NCI-H526 treated with DMSO at 0.1 percent for 48 hours (cell line): ENCODE data around the gene IQCM.

Source experiments
- DNase-seq: peaks from one replicate; lab custom pipeline; 2025; lab: John Stamatoyannopoulos, UW

The IQCM gene

DNA sequence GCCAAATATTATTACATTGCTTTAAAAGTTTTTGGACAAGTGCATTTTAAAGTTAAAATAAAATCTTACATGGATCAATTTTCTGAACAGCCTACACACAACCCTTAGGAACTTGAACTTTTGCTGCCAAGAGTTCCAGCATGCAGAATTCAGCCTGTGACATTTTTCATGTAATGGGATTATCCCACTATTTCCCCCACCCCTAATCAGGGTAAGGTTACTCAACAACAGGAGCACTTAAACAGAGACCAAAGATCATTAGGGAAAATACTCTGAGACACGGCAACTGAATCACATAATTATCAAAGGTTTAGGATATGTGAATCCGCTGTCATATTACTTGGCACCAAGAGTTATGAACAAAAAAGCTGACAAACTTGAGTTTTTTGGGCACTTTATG, 47.2 kb downstream of the IQCM start:
- no peak for DNase-seq

DNA sequence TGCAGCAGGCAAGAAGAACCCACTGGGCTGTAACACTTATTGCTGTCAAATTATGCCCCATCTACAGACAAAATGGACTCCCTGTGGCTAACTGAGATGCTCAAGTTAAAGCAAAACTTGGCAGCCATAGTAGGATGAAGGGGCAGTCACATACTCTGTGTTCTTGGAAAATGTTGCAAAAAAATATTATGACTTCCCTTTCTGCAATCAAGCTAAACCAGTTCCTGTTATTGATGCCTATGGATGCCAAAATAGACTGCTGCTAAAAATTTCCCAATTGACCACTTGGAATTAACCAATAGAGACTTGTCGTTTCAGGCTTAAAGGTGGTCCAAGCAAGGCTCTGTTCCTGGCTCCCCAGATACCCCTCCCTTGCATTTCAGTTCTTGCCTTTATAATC, 49.5 kb downstream of the IQCM start:
- DNase-seq = no peak

DNA sequence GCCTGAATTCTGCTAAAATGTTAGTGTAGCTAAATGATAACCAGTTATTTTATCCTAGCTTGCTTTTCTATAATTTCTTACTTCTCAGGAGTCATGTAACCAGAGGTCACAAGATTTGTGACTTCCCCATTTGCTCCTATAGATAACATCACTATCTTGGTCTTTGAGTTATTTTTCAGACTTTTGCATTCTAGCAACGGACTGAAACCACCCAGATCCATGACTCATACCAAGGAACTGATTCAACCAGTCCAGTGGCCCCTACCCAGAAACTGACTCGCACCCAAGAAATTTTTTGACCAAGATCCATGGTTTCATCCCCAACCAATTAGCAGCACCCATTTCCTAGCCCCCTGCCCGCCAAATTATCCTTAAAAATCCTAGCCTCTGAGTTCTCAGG, 50.0 kb downstream of the IQCM start:
- no peak for DNase-seq

DNA sequence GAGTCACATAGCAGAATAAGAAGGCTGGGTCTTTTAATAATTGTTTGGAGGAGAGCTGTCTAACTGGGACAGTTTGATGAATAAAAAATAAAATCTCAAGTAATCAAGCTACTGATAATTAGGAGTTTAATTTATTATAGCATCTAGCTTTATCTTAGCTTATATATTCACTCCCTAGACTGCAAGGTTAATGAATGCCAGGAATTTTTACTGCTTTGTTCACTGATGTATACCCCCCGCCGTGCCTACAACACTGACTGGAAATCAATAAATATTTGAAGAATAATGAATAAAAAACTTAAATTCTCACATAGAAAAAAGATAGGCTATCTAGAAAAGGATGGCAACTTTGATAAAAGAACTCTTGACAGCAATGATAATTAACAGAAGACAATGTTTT, 59.7 kb downstream of the IQCM start:
- DNase-seq = no peak

DNA sequence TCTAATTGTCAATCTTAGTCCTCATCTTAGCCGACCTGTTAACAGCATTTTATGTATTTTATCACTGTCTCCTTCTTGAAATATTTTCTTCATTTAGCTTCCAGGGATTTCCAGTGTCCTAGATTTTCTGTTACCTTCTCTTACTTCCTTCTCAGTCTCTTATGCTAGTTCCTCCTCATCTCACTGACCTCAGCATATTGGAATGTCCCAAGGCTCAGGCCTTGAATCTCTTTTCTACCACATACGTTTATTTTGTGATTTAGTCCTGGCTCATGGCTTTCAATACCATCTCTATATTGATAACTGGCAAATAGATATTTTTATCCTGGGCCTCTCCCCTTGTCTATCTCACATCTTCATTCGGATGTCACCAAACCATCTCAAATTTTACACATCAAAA, 61.1 kb downstream of the IQCM start:
- no peak for DNase-seq

DNA sequence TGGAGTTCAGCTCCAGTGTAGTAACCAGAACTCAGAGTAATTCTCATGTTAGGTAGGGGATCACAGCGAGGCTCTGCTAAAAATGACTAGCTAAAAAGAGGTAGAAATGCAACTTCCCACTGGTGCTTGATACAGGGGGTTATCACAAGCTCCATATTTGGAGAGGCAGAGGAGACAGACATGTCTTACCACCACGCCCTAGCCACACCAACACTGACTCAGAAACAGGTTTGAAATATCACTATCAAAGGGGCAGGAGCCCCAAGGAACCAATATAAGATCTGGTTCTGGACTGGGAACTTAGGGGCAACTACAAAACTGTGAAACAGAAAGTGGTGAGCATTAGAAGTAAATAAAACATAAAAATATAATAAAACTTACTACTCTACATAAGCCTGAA, 62.9 kb downstream of the IQCM start:
- no peak for DNase-seq

DNA sequence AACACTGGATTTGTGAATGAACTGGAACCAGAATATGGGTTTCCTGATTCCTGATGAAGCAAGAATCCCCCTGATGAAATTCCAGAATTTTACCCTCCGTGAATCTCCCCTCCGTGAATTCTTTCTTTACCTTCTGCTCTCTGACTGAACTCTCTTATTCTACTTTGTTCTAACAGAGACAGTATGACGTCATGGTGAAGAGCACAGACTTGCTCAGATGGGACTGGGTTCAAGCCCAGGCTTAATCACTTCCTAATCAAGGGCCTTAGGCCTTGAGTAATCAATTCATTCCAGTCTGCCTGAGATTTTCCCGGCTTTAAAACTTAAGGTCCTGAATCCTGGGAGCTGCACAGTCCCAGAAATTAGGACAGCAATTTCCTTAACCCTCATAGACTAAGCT, 64.5 kb downstream of the IQCM start:
- no peak for DNase-seq

DNA sequence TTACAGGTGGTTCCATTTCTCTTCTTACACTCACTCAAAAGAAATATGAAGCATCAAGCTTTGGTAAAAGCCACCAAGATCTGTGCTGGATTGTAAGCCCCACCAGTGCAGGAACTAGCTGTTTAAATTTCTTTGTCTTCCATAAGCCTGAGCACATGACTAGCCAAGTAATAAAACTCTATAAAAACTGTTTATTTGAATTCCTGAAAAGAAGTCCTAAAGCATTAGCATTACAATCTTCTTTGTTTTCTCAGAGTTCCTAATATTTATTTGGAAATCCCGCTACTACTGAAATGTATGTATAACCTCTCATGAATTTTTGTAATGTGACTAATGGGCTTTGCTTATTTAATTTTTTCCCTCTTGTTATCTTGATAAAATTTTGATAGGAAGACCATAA, 65.9 kb downstream of the IQCM start:
- DNase-seq = no peak

DNA sequence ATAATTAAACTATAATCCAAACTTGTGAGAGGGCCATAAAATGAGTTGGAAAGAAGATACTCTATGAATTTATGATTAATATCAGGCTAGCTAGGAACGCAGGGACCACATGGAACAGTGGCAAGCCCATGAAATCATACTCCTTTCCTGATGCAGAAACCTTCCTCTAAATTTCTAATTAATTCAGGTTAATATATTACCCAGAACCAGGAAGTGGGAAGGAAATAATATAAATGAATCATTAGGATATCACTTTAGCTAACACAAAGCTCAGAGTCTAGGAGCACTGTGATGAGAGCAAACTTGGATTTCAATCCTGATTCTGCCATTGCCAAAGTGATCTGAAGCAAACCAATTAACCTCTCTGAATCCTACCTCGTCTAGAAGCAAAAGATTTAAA, 68.0 kb downstream of the IQCM start:
- DNase-seq = no peak

DNA sequence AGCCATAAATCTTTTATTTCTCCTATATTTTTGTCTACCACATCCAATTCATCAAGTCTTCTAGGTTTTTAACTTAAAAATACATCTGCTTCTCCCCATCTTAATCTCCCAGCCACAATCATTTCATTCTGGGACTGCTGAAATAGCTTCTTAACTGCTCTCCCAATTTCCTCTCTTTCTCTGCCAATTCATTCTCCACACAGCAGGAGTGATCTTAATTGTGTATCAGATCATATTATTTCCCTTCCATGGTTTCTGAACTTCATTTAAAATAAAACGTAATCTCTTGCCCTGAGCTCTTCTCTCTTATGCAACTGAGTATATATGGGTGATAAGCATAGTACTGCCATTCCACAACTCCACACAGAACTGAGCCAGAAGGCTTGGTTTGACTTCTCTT, 69.4 kb downstream of the IQCM start:
- no peak for DNase-seq

DNA sequence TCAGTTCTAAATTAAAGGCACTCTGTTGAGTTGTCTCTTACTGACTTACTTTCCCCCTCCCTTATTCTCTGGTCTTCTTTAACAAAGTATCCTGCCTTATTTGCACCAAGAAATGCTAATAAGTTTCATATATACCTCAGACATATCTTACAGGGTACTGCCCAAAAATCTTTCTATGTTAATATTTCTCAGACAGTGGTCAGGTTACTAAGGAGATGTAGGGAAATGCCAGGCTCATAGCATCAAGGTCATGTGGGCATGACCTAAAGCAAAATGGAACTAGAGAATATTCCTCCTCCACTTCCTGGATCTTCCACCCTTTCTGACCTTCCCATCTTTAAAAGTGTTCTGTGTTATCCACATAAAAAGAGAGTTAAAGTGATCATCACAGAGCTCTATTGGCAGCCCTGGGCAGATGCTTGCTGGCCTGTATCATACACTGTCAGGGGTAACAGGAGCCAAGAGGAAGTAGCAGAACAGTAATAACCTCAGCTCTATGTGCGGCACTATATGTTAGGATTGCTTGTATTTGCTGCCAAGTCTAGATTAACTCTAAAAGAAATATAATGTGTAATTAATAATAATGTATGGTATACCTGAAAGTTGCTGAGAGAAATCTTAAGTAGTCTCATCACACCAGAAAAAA, 74.3 kb downstream of the IQCM start:
- DNase-seq = no peak

DNA sequence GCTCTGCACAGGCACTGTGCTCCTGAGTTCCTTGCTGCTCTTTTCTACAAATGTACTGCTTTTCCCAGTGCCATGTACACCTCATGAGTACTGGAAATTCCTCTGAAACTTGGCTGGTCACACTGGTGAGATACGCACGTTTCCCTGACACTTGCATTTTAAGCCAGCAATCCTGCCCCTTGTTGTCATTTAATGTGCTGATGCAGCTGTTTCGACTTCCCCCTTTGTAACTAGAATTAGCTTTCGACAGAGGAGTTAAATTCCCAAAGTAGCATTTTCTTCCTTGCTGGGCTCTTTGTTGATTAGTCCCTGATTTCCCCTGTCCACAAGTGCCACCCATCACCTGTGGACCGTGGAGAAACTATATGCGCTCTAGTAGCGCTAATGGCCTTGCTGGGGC, 77.5 kb downstream of the IQCM start:
- DNase-seq = no peak

DNA sequence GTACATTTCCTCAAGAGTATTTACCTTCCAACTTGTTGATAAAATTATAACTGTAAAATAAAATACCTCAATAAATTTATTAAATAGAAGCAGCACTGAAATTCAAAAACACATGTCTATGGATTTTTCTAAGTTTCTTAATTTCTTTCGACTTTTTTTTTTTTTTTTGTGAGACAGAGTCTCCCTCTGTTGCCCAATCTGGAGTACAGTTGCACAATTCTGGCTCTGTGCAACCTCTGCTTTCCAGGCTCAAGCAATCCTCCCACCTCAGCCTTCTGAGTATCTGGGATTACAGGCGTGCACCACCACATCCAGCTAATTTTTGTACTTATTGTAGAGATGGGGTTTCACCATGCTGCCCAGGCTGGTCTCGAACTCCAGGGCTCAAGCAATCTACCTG, 79.8 kb downstream of the IQCM start:
- no peak for DNase-seq

DNA sequence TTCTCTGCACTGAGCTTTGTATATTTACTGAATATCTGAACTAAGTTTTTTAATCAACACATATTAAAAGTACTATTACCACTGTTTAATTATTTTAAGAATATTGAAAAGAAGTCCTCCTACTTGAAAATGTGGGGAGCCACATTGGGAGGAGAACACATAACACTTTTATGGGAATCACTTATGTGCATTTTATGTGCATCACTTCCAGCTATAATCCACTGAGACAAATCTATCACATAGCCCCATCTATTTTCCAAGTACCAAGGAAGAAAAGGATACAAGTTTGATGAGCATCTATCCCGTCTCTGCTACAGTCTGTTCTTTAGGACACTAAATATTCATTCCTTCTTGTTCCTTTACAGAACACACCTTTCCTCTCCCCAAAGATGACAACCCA, 87.2 kb downstream of the IQCM start:
- no peak for DNase-seq

DNA sequence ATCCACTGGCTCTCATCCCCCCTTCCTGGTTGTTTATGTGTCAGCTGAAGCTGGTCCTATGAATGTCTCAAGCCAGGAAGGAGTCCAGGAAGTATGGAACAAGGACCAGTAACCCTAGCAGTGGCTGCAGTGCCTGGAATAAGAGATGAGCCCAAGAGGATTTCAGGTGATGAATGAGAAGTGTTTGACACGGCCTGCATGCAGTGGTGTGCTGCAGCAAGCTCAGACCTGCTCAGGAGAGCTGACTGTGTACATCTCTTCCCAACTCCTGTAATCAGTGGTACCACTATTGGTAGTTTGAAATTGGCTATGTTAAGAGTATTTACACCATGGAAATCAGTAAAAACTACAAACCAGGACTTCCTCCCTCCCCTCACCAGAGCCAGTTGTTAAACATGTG, 88.0 kb downstream of the IQCM start:
- no peak for DNase-seq

DNA sequence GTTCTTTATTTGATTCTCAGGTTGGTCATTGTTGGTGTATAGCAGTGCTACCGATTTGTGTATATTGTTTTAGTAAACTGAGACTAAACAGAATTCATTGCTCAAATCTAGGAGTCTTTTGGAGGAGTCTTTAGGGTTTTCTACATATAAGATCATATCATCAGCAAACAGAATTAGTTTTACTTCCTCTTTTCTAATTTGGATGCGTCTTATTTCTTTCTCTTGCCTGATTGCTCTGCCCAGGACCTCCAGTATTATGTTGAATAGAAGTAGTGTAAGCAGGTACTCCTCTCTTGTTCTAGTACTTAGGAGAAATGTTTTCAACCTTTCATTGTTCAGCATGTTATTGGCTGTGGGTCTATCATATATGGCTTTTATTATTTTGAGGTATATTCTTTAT, 92.6 kb downstream of the IQCM start:
- DNase-seq = no peak

DNA sequence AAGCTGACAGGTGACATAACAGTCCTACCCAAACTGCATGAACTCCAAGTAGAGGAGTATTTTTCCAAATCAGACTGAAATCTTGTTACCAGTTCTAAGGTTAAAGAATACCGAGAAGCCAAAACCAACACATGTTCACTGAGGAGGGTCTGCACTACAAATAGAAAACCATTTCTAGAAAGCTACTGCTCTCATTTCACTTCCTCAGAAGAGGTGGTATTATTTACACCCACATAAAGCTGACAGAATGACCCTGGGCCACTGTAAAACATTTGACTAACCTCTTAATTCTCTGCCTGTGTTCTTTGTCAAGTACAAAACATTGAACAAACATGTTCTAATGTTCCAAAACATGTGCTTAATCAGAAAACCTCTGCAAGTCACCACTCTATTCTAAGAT, 95.8 kb downstream of the IQCM start:
- no peak for DNase-seq

DNA sequence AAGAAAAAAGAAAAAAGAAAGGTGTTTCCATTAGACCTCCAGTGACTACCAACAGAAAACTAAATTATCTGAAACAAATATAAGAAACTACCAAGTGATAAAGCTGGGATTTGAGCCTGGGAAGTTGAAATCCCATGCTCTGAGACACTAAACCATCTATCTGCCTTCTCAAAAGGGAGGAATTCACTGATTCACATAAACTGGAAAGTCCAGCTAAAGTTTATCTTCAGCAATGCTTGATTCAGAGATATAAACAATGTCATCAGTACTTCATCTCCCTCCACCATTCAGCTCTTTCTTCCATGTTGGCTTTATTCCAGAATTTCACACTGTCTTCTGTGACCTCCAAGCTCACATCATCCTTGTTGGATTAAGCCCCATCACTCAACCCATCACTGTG, 96.3 kb downstream of the IQCM start:
- DNase-seq = no peak

DNA sequence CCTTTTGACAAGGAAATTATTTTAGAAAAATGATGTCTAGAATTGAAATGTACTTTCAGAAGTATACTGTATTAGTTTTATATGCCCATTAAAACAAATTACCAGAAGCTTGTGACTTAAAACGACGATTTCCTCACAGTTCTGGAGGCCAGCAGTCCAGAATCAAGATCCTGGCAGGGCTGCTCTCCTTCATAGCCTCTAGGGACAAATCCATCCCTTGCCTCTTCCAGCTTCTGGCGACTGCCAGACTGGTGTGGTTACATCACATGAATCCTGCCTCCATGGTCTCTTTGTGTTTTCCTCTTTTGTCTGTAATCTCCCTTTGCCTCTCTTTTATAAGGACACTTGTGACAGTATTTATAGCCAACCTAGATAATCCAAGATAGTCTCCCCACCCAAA, 97.1 kb downstream of the IQCM start:
- no peak for DNase-seq

DNA sequence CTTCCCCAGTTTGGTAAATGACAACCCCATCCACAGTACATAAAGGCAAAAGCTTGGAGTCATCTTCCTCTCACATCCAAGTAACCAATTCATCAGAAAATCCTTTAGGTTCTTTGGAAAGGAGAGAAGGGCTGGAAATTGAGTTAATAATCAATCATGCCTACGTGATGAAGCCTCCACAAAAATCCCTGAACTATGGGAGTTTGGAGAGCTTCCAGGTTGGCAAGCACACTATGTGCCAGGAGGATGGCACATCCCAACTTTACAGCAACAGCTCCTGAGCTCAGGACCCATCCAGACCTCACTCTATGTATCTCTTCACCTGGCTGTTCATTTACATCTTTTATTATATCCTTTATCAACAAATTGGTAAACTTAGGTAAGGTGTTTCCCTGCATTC, 98.9 kb downstream of the IQCM start:
- DNase-seq = no peak

DNA sequence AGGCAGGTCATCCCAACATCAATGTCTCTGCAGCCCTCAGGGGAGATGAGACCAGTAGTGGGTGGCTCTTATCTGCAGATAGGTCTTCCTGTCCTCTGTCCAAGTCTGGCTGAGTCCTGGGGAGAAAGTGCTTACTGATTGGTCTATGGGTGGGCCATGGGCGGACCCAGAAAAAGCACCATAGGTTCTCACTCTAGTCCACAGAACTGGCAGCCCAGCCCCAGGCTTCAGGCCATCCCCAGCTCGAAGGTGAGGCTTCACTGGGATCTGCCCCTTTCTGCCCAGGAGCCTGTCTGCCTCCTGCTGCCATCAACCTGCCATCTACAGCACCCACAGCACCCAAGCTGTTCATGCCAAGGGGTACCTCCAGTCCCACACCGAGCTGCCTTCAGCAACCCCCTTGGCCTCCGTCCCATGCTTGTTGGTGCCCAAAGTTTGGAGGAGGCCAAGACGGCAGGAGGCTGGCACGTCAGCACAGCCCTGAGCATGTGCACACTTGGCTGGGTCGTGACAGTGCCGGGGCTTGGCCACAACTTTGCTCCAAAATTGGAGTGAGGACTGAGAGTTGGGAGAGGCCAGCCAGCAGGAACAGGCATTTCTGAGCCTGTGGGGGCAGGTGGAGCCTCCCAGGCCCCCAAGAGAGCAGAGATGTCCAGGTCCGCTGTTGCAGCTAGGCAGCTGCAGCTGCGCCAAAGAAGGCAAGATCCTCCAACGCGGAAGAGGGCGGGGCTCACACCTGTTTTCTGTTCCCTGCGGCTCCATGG, 99.6 kb downstream of the IQCM start:
- no peak for DNase-seq

DNA sequence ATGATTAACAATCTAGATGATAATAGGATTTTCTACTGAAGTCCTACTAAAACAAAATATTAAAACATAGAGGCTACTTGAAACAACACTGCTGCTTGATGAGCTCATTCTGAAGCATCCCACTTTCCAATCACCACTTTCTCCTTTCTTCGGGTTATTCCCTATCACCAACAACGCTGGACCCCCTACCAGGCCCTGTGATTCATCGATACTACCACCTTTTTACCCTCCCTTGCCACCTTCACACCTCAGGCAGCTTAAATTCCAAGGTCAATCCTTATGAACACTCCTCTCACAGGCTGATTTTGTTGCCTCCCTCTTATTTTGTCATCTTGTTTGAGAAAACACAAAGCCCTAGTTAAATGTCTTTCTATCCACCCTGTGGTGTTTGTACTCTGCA, 102.6 kb downstream of the IQCM start:
- DNase-seq = no peak

DNA sequence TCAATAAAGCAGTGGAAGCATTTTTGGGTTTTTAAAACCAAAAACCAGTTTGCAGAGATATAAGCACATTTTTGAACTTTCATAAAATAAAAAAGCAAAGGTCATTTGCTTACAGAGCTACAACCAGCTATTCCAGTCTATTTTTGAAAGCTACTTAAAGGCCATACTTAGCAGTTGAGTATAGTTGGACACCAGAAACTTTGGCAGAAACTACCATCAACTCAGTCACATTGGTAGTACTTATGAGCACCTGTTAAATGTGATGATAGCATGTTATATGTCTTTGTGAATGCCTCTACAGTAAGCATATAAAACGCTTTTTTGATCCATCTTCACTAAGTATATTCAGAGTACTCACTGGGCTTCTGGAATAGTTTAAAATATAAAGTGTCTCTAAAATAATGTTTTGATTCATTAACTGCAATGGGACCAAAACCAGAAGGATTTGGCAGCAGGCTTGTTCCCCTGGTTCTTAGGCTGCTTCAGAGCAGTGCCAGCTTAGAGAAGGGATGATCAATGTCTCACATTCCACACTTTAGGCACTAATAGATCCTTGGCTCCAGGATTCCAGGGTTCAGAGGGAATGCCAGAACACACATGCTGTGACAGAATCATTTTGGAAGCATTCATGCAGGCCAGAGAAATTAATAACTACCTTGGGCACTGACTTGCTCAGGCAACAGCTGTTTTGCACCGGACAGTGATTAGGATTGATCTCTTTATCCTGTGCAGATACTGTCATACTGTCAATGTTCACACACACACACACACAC, 103.9 kb downstream of the IQCM start:
- DNase-seq = no peak
